Measurements from ENCODE around the gene RHOT2.

- TF ChIP-seq, protein P1, sequence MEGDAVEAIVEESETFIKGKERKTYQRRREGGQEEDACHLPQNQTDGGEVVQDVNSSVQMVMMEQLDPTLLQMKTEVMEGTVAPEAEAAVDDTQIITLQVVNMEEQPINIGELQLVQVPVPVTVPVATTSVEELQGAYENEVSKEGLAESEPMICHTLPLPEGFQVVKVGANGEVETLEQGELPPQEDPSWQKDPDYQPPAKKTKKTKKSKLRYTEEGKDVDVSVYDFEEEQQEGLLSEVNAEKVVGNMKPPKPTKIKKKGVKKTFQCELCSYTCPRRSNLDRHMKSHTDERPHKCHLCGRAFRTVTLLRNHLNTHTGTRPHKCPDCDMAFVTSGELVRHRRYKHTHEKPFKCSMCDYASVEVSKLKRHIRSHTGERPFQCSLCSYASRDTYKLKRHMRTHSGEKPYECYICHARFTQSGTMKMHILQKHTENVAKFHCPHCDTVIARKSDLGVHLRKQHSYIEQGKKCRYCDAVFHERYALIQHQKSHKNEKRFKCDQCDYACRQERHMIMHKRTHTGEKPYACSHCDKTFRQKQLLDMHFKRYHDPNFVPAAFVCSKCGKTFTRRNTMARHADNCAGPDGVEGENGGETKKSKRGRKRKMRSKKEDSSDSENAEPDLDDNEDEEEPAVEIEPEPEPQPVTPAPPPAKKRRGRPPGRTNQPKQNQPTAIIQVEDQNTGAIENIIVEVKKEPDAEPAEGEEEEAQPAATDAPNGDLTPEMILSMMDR (IDR thresholded peaks at IDR 0.05): no peak
- peak; percentile 16 for TF ChIP-seq EZH2 (IDR thresholded peaks at IDR 0.05)
Observed at GRCh38 chr16:695355-696089, 27.6 kb downstream of the RHOT2 start.

All from neural progenitor cell (in vitro differentiated cells).